HCT116 (cell line): ENCODE measurements around the gene STARD3. TPM values are rescaled to one million over a fixed set of nuclear protein-coding genes. Genes with fewer than 3 reads are reported as not detected.

Experiments
- ATAC-seq: fragments of 200-7000 bp; cut with Tn5 transposase; 2 replicates; pipeline ENCODE4 v1.9.1; 2020; ENCODE audit warnings: mild to moderate bottlenecking, moderate library complexity
- BruUV-seq: library from RNA; stranded (reverse); fragments of 400-500 nt; replicated peaks from 2 replicates; lab custom pipeline; 2021; lab: Mats Ljungman, UMichigan
- CTCF ChIA-PET: fragments of 300-600 bp; sonication (Branson Sonifier 250); formaldehyde crosslinking; loops from one replicate; lab custom pipeline; 2021; ENCODE audit warnings: antibody characterized with exemption; lab: Charles Lee
- POLR2A ChIA-PET: fragments of 300-600, 350-600 bp; sonication (Branson Sonifier 250); formaldehyde crosslinking; loops from one replicate; lab custom pipeline; 2021; ENCODE audit warnings: antibody characterized with exemption; lab: Charles Lee
- RAD21 ChIA-PET, 2 experiments: fragments of 300-600 bp; sonication (Branson Sonifier 250); formaldehyde crosslinking; loops; one replicate each; lab custom pipeline; 2023; ENCODE audit warnings: low total read pairs in 2 of 2; ENCODE audit not compliant: uncharacterized antibody in 2 of 2, unreplicated experiment in 2 of 2, low non-redundant PET in 1 of 2; lab: Charles Lee
- DNase-seq: peaks from one replicate; pipeline ENCODE4 v3.0.0-alpha.2; 2010; ENCODE audit warnings: low read depth, low spot score
- H2AFZ ChIP-seq: fragments of 200-600 bp; shearing (Covaris generic), sonication (generic); 2 replicates; pipeline ENCODE4 v1.6.1; 2017; ENCODE audit warnings: low read depth, mixed run types, mixed read lengths, antibody characterized with exemption, low read length; ENCODE audit not compliant: poor library complexity, severe bottlenecking
- H3K27ac ChIP-seq: 2 replicates; pipeline ENCODE4 v1.5.1; 2012; ENCODE audit warnings: low read depth, low read length
- H3K27me3 ChIP-seq: fragments of 200-600 bp; sonication (generic); 2 replicates; pipeline ENCODE4 v1.6.1; 2016; ENCODE audit warnings: mixed run types, low read length, mixed read lengths; ENCODE audit not compliant: insufficient read depth
- H3K36me3 ChIP-seq, 2 experiments: fragments of 200-500 bp in 1 of 2; fragments of 200-600 bp in 1 of 2; sonication (Bioruptor generic) in 1 of 2; sonication (generic) in 1 of 2; 2 replicates each; pipeline versions ENCODE4 v1.5.1 to v1.6.1; 2014 to 2016; ENCODE audit warnings: low read length in 2 of 2, inconsistent platforms in 1 of 2, mixed read lengths in 1 of 2, mixed run types in 1 of 2; ENCODE audit not compliant: insufficient read depth in 2 of 2, control insufficient read depth in 1 of 2
- H3K4me1 ChIP-seq, 2 experiments: fragments of 200-600 bp in 1 of 2; sonication (generic) in 1 of 2; 2 replicates each; pipeline versions ENCODE4 v1.5.1 to v1.6.1; 2012 to 2017; ENCODE audit warnings: low read length in 2 of 2, inconsistent platforms in 1 of 2, mild to moderate bottlenecking in 1 of 2, mixed read lengths in 1 of 2, mixed run types in 1 of 2, moderate library complexity in 1 of 2; ENCODE audit not compliant: insufficient read depth in 2 of 2, control insufficient read depth in 1 of 2
- H3K4me2 ChIP-seq: fragments of 200-600 bp; sonication (generic); 2 replicates; pipeline ENCODE4 v1.6.1; 2017; ENCODE audit warnings: mixed run types, low read length, mixed read lengths
- H3K4me3 ChIP-seq, 2 experiments: fragments of 200-600 bp in 1 of 2; sonication (generic) in 1 of 2; replicated peaks in 1 of 2; 2 replicates each; pipeline ENCODE4 v1.5.1; 2011 to 2016; ENCODE audit warnings: low read length in 2 of 2, control low read depth in 1 of 2, low read depth in 1 of 2, mild to moderate bottlenecking in 1 of 2, mixed read lengths in 1 of 2, mixed run types in 1 of 2
- H3K79me2 ChIP-seq: fragments of 200-600 bp; sonication (generic); 2 replicates; pipeline ENCODE4 v1.6.1; 2017; ENCODE audit warnings: mild to moderate bottlenecking, mixed run types, low read length, moderate library complexity, mixed read lengths; ENCODE audit not compliant: insufficient read depth
- H3K9ac ChIP-seq: fragments of 200-600 bp; sonication (generic); 2 replicates; pipeline ENCODE4 v1.6.1; 2016; ENCODE audit warnings: low read length, mixed read lengths
- H3K9me2 ChIP-seq: fragments of 200-600 bp; sonication (generic), shearing (Covaris generic); 2 replicates; pipeline ENCODE4 v1.6.1; 2017; ENCODE audit warnings: mixed run types, mild to moderate bottlenecking, moderate library complexity; ENCODE audit not compliant: insufficient read depth
- H3K9me3 ChIP-seq, 2 experiments: fragments of 200-500 bp in 1 of 2; fragments of 200-600 bp in 1 of 2; sonication (Bioruptor generic) in 1 of 2; sonication (generic) in 1 of 2; 2 replicates each; pipeline ENCODE4 v1.6.1; 2014 to 2017; ENCODE audit warnings: low read length in 2 of 2, mixed read lengths in 2 of 2, inconsistent platforms in 1 of 2, low read depth in 1 of 2, mild to moderate bottlenecking in 1 of 2, mixed run types in 1 of 2, moderate library complexity in 1 of 2; ENCODE audit not compliant: control insufficient read depth in 1 of 2, insufficient read depth in 1 of 2
- H4K20me1 ChIP-seq: fragments of 200-600 bp; sonication (generic), shearing (Covaris generic); 2 replicates; pipeline ENCODE4 v1.6.1; 2017; ENCODE audit warnings: mixed run types, mild to moderate bottlenecking, moderate library complexity; ENCODE audit not compliant: insufficient read depth
- ATF3 ChIP-seq: IDR thresholded peaks from 2 replicates; pipeline ENCODE4 v1.6.1; 2012
- CBX3 ChIP-seq: IDR thresholded peaks from 2 replicates; pipeline ENCODE4 v1.6.1; 2012; ENCODE audit warnings: low read depth
- CEBPB ChIP-seq: IDR thresholded peaks from 2 replicates; pipeline ENCODE4 v1.6.1; 2012; ENCODE audit warnings: low read depth
- CTCF ChIP-seq, 3 experiments: fragments of 200-600 bp in 1 of 3; sonication (generic) in 1 of 3; IDR thresholded peaks in 2 of 3; conservative IDR thresholded peaks in 1 of 3; 2 replicates each; pipeline ENCODE4 v1.5.1; 2012 to 2017; ENCODE audit warnings: low read depth in 2 of 3, low read length in 2 of 3, antibody characterized with exemption in 1 of 3, borderline replicate concordance in 1 of 3, control low read depth in 1 of 3, mild to moderate bottlenecking in 1 of 3, mixed read lengths in 1 of 3, mixed run types in 1 of 3, moderate library complexity in 1 of 3; ENCODE audit not compliant: insufficient read depth in 1 of 3
- EGR1 ChIP-seq: IDR thresholded peaks from 2 replicates; pipeline ENCODE4 v1.6.1; 2012; ENCODE audit warnings: low read depth
- ELF1 ChIP-seq: IDR thresholded peaks from 2 replicates; pipeline ENCODE4 v1.6.1; 2012; ENCODE audit warnings: low read depth, borderline replicate concordance
- EZH2phosphoT487 ChIP-seq: fragments of 200-600 bp; IDR thresholded peaks from 2 replicates; pipeline ENCODE4 v1.6.1; 2018; ENCODE audit warnings: antibody characterized with exemption, borderline replicate concordance
- FOSL1 ChIP-seq: IDR thresholded peaks from 2 replicates; pipeline ENCODE4 v1.6.1; 2012; ENCODE audit warnings: low read depth
- RAD21 ChIP-seq: IDR thresholded peaks from 2 replicates; pipeline ENCODE4 v1.6.1; 2012; ENCODE audit warnings: low read depth, mild to moderate bottlenecking
- SIN3A ChIP-seq: IDR thresholded peaks from 2 replicates; pipeline ENCODE4 v1.6.1; 2012; ENCODE audit warnings: low read depth
- SRF ChIP-seq: IDR thresholded peaks from 2 replicates; pipeline ENCODE4 v1.6.1; 2012; ENCODE audit warnings: low read depth
- TCF7L2 ChIP-seq: IDR thresholded peaks from 2 replicates; pipeline ENCODE4 v1.7.0; 2011; ENCODE audit warnings: borderline replicate concordance, inconsistent platforms; ENCODE audit not compliant: insufficient read depth, insufficient read length; ENCODE audit errors: extremely low read depth
- YY1 ChIP-seq: IDR thresholded peaks from 2 replicates; pipeline ENCODE4 v1.6.1; 2011; ENCODE audit warnings: low read length, low read depth, moderate library complexity, mild to moderate bottlenecking; ENCODE audit not compliant: insufficient replicate concordance; ENCODE audit errors: extremely low read depth
- ZBTB33 ChIP-seq: IDR thresholded peaks from 2 replicates; pipeline ENCODE4 v1.6.1; 2011; ENCODE audit warnings: mild to moderate bottlenecking, low read length, moderate library complexity; ENCODE audit not compliant: insufficient replicate concordance; ENCODE audit errors: extremely low read depth
- ZNF274 ChIP-seq: fragments of 200-500 bp; sonication (Bioruptor generic); IDR thresholded peaks from 2 replicates; pipeline ENCODE4 v1.6.1; 2014; ENCODE audit warnings: mild to moderate bottlenecking, low read depth, low read length, inconsistent platforms
- intact Hi-C: fragments of 100-400 bp; cut with micrococcal nuclease; formaldehyde crosslinking; loops from 2 replicates; pipeline ENCODE4 v1.10.0; 2022
- total RNA-seq: library from RNA; stranded (reverse); gene quantifications from one replicate; pipeline ENCODE4 v1.2.1, GENCODE V29; 2021; ENCODE audit not compliant: unreplicated experiment
- TF ChIP-seq, protein P1 (sequence below): IDR thresholded peaks from 2 replicates; pipeline ENCODE4 v1.6.1; 2012
- TF ChIP-seq, protein P2 (sequence below): IDR thresholded peaks from 2 replicates; pipeline ENCODE4 v1.6.1; 2012; ENCODE audit warnings: low read depth

The STARD3 gene
- total RNA-seq, 1 experiment from 2014 or later, result 73.9 TPM

DNA sequence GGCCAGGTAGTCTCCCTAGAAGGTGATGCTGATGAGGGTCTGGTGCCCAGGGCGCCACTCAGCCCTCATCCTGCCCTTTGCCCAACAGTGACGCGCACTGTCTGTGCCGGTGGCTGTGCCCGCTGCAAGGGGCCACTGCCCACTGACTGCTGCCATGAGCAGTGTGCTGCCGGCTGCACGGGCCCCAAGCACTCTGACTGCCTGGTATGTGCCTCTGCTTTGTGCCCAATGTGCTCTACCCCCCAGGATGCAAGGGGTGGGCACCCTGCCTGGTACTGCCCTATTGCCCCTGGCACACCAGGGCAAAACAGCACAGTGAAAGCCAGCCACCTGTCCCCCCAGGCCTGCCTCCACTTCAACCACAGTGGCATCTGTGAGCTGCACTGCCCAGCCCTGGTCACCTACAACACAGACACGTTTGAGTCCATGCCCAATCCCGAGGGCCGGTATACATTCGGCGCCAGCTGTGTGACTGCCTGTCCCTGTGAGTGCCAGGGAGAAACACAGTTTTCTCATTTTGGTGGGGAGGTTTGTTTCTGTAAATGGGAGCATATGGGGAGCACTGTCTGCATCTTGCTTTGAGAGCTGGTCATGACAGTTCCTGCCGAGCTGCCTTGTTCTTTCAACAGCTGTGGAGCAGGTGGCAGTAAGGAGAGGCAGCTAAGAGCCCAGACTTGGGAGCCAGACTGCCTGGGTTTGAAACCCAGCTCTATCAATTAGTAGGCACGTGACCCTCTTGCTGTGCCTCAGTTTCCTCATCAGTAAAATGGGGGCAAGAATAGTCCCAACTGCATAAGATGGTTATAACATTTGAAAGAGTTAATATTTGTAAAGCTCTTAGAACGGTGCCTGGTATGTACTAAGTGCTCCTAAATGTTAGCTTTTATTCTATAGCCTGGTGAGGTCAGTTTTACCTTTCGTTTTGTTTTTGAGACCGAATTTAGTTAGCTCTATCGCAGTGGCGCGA lies 73.3 kb downstream of the STARD3 start:
- no peak overlapping the region for H2AFZ ChIP-seq
- H3K27me3 ChIP-seq, result no peaks in the 10 kb centered on the region
- H3K36me3 ChIP-seq, result peaks cover 4 to 30% of the 10 kb centered on the region in 2 experiments; a peak in 2 of 4 replicates
- no peaks in the 10 kb centered on the region for H4K20me1 ChIP-seq
- H3K4me1 ChIP-seq, result peaks cover 18 to 19% of the 10 kb centered on the region in 2 experiments
- H3K27ac ChIP-seq, result no peak overlapping the region
- TF ChIP-seq ZNF274 (no peak), SIN3A (no peak), SRF (no peak), FOSL1 (no peak), ATF3 (no peak), CBX3 (no peak), ELF1 (no peak), ZBTB33 (no peak), CEBPB (no peak), YY1 (no peak), TCF7L2 (no peak), CTCF (IDR thresholded peaks at IDR 0.05 in 2 of 3, conservative IDR thresholded peaks at IDR 0.05 in 1 of 3; ENCODE audit: borderline replicate concordance in 1 of 3, insufficient read depth in 1 of 3, low read depth in 2 of 3, low read length in 2 of 3) (no peak), EZH2phosphoT487 (no peak), EGR1 (no peak), RAD21 (no peak)
- TF ChIP-seq, protein P1, sequence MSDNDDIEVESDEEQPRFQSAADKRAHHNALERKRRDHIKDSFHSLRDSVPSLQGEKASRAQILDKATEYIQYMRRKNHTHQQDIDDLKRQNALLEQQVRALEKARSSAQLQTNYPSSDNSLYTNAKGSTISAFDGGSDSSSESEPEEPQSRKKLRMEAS, result no peak
- TF ChIP-seq, protein P2, sequence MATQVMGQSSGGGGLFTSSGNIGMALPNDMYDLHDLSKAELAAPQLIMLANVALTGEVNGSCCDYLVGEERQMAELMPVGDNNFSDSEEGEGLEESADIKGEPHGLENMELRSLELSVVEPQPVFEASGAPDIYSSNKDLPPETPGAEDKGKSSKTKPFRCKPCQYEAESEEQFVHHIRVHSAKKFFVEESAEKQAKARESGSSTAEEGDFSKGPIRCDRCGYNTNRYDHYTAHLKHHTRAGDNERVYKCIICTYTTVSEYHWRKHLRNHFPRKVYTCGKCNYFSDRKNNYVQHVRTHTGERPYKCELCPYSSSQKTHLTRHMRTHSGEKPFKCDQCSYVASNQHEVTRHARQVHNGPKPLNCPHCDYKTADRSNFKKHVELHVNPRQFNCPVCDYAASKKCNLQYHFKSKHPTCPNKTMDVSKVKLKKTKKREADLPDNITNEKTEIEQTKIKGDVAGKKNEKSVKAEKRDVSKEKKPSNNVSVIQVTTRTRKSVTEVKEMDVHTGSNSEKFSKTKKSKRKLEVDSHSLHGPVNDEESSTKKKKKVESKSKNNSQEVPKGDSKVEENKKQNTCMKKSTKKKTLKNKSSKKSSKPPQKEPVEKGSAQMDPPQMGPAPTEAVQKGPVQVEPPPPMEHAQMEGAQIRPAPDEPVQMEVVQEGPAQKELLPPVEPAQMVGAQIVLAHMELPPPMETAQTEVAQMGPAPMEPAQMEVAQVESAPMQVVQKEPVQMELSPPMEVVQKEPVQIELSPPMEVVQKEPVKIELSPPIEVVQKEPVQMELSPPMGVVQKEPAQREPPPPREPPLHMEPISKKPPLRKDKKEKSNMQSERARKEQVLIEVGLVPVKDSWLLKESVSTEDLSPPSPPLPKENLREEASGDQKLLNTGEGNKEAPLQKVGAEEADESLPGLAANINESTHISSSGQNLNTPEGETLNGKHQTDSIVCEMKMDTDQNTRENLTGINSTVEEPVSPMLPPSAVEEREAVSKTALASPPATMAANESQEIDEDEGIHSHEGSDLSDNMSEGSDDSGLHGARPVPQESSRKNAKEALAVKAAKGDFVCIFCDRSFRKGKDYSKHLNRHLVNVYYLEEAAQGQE, result no peak
- peaks cover 11% of the 10 kb centered on the region; the same call in 1 of the 2 replicates for H3K79me2 ChIP-seq
- POLR2A ChIA-PET, result no interaction called here
- no TSS peak for BruUV-seq
- DNase-seq, result no peak
- no peak overlapping the region for H3K9ac ChIP-seq
- RAD21 ChIA-PET, result no interaction called here
- H3K4me2 ChIP-seq, result no peak overlapping the region
- no peaks in the 10 kb centered on the region for H3K9me2 ChIP-seq
- H3K4me3 ChIP-seq, result no peak overlapping the region
- CTCF ChIA-PET, result interaction anchor here (0.6 to 1.2 kb wide), 2 partner anchors 10 to 163 kb away, joined by 3 read pairs; partner anchors contain the start of gene ERBB2
- H3K9me3 ChIP-seq, result no peaks in the 10 kb centered on the region
- intact Hi-C loops, result no loop called here
- ATAC-seq, result no peak
